ENCODE measurements around the gene LIMS3.
"Not testable (repeated sequence)": the region's sequence is repeated elsewhere in the genome, so short reads cannot be mapped to it uniquely, and the experiment has no call there.

DNA sequence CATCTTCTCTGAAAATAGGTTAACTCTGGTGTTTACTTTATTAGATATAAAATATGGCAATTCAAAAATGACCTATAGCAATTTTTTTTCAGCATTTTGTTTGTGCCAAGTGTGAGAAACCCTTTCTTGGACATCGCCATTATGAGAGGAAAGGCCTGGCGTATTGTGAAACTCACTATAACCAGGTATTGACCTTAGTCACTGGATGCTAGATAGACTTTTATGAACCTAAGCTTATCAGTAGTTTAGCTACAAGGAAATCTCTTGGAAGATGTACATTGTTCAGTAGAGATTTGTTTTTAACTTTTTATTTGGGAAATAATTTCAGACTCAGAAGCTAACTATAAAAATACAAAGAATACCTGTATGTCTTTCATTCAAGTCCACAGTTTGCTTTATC, 21.7 kb downstream of the LIMS3 start:
- TF ChIP-seq, protein P1, sequence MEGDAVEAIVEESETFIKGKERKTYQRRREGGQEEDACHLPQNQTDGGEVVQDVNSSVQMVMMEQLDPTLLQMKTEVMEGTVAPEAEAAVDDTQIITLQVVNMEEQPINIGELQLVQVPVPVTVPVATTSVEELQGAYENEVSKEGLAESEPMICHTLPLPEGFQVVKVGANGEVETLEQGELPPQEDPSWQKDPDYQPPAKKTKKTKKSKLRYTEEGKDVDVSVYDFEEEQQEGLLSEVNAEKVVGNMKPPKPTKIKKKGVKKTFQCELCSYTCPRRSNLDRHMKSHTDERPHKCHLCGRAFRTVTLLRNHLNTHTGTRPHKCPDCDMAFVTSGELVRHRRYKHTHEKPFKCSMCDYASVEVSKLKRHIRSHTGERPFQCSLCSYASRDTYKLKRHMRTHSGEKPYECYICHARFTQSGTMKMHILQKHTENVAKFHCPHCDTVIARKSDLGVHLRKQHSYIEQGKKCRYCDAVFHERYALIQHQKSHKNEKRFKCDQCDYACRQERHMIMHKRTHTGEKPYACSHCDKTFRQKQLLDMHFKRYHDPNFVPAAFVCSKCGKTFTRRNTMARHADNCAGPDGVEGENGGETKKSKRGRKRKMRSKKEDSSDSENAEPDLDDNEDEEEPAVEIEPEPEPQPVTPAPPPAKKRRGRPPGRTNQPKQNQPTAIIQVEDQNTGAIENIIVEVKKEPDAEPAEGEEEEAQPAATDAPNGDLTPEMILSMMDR (IDR thresholded peaks at IDR 0.05; ENCODE audit: insufficient read depth, low read length, poor library complexity, severe bottlenecking), result not testable (repeated sequence)
- not testable (repeated sequence) for TF ChIP-seq EZH2phosphoT487 (conservative IDR thresholded peaks at IDR 0.05; ENCODE audit: low read length)
